Natural killer cell (primary cell): ENCODE results near the gene KIAA0232. TPM values are rescaled to one million over a fixed set of nuclear protein-coding genes. Genes with fewer than 3 reads are reported as not detected.

ENCODE experiments used
- ATAC-seq, 3 donors: fragments of 150-1000 bp in 2 of 3; fragments of 200-7000 bp in 1 of 3; cut with Tn5 transposase; 1 replicate in 1 of 3; 2 replicates in 2 of 3; pipeline ENCODE4 v1.10.0; 2021; ENCODE audit warnings: mild to moderate bottlenecking in 2 of 3, moderate library complexity in 2 of 3
- DNase-seq, 2 donors: peaks; one replicate each; pipeline versions ENCODE4 v3.0.0 to v3.0.0-alpha.2; 2013 to 2021; ENCODE audit warnings: mixed read lengths in 1 of 2
- H3K27ac ChIP-seq: one replicate; pipeline ENCODE4 v1.5.1; 2013; ENCODE audit warnings: mild to moderate bottlenecking, low read length
- H3K27me3 ChIP-seq: one replicate; pipeline ENCODE4 v1.6.1; 2013; ENCODE audit warnings: low read length; ENCODE audit not compliant: control insufficient read depth, insufficient read depth
- H3K36me3 ChIP-seq: one replicate; pipeline ENCODE4 v1.6.1; 2013; ENCODE audit warnings: low read length; ENCODE audit not compliant: control insufficient read depth, insufficient read depth
- H3K4me1 ChIP-seq: one replicate; pipeline ENCODE4 v1.6.1; 2013; ENCODE audit warnings: low read length; ENCODE audit not compliant: control insufficient read depth, insufficient read depth
- H3K4me3 ChIP-seq: one replicate; pipeline ENCODE4 v1.5.1; 2013; ENCODE audit warnings: low read length
- H3K9me3 ChIP-seq: one replicate; pipeline ENCODE4 v1.6.1; 2013; ENCODE audit warnings: low read length; ENCODE audit not compliant: control insufficient read depth, insufficient read depth
- H3K27ac Mint-ChIP-seq, 2 donors: one replicate each; pipeline ENCODE4 v1.8.0; 2022; ENCODE audit warnings: mild to moderate bottlenecking in 2 of 2, mixed read lengths in 2 of 2, moderate library complexity in 1 of 2
- H3K27me3 Mint-ChIP-seq, 2 donors: one replicate each; pipeline ENCODE4 v1.8.0; 2022; ENCODE audit warnings: low read depth in 2 of 2, mixed read lengths in 2 of 2
- H3K36me3 Mint-ChIP-seq: one replicate; pipeline ENCODE4 v1.8.0; 2022; ENCODE audit warnings: mixed read lengths
- H3K4me1 Mint-ChIP-seq, 2 donors: one replicate each; pipeline ENCODE4 v1.8.0; 2022; ENCODE audit warnings: mixed read lengths in 2 of 2
- H3K4me3 Mint-ChIP-seq: one replicate; pipeline ENCODE4 v1.8.0; 2022; ENCODE audit warnings: mild to moderate bottlenecking, moderate library complexity, mixed read lengths
- H3K9me3 Mint-ChIP-seq, 2 donors: one replicate each; pipeline ENCODE4 v1.8.0; 2022; ENCODE audit warnings: mixed read lengths in 2 of 2
- WGBS: methylation state at CpG from one replicate; pipeline ENCODE4 v1.1.7; 2013; ENCODE audit warnings: missing lambda C conversion rate; ENCODE audit not compliant: insufficient coverage; 5-methylcytosine and 5-hydroxymethylcytosine counted together
- intact Hi-C: fragments of 100-400 bp; cut with micrococcal nuclease; formaldehyde crosslinking; loops from one replicate; pipeline ENCODE4 v1.14.2; 2022
- total RNA-seq, 4 donors: library from RNA; stranded (reverse); fragments of 120-200 nt in 1 of 4; gene quantifications; one replicate each; pipeline versions ENCODE4 v1.2.3 to v1.2.4, GENCODE V29; 2013 to 2022
- TF ChIP-seq, protein P1 (sequence below): fragments of 200-600 bp; IDR thresholded peaks from one replicate; pipeline ENCODE4 v1.8.0; 2022; ENCODE audit warnings: antibody characterized with exemption

Gene KIAA0232
- total RNA-seq, 3 donors from 2014 or later (not counting 1 experiment from before 2014, with no cell fraction given), result 24.7 to 30.3 (median 28.6) TPM

GRCh38 chr4:6851431-6851830, 68.9 kb downstream of the KIAA0232 start:
- H3K4me3 ChIP-seq, result no peak overlapping the region
- Mint-ChIP-seq H3K4me1 (peaks cover 54 to 56% of the 10 kb centered on the region in 2 donors), H3K36me3 (peaks cover 9% of the 10 kb centered on the region), H3K27me3 (no peaks in the 10 kb centered on the region), H3K4me3 (no peak overlapping the region), H3K27ac (no peak overlapping the region), H3K9me3 (no peaks in the 10 kb centered on the region)
- H3K9me3 ChIP-seq, result no peaks in the 10 kb centered on the region
- no peak for ATAC-seq
- 96% methylated on average over 4 of the region's 5 CpGs for WGBS
- H3K27ac ChIP-seq, result no peak overlapping the region
- H3K4me1 ChIP-seq, result peaks cover 8% of the 10 kb centered on the region
- H3K27me3 ChIP-seq, result no peaks in the 10 kb centered on the region
- no peak for DNase-seq
- H3K36me3 ChIP-seq, result peaks cover 11% of the 10 kb centered on the region
- intact Hi-C loops, result loop anchor here (5.0 kb wide), 1 partner anchor 44 kb away; no protein-coding TSS in a partner anchor
- TF ChIP-seq, protein P1, sequence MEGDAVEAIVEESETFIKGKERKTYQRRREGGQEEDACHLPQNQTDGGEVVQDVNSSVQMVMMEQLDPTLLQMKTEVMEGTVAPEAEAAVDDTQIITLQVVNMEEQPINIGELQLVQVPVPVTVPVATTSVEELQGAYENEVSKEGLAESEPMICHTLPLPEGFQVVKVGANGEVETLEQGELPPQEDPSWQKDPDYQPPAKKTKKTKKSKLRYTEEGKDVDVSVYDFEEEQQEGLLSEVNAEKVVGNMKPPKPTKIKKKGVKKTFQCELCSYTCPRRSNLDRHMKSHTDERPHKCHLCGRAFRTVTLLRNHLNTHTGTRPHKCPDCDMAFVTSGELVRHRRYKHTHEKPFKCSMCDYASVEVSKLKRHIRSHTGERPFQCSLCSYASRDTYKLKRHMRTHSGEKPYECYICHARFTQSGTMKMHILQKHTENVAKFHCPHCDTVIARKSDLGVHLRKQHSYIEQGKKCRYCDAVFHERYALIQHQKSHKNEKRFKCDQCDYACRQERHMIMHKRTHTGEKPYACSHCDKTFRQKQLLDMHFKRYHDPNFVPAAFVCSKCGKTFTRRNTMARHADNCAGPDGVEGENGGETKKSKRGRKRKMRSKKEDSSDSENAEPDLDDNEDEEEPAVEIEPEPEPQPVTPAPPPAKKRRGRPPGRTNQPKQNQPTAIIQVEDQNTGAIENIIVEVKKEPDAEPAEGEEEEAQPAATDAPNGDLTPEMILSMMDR, result no peak

DNA sequence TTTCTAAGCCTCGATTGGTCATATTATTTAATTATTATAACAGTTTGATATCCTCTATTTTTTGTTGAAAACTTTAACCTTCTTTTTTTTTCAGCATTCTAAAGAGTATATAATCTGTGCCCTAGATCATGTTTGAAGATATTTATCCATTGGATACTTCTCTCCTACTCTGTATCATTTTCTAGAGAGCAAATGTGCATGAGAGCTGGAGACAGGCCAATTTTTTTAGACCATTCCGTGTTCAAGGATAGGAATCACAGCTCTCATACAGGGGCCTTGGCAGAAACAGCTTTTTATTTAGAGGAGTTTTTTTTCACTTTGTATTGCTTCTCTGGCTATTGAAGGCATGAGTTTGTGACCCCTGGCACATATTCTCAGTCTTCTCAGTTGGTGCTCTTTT, 69.4 kb downstream of the KIAA0232 start:
- Histone ChIP-seq H3K9me3 (no peaks in the 10 kb centered on the region), H3K36me3 (peaks cover 11% of the 10 kb centered on the region), H3K27me3 (no peaks in the 10 kb centered on the region), H3K4me3 (no peak overlapping the region), H3K4me1 (peaks cover 8% of the 10 kb centered on the region), H3K27ac (no peak overlapping the region)
- intact Hi-C loops, result loop anchor here (5.0 kb wide), 1 partner anchor 45 kb away; no protein-coding TSS in a partner anchor
- Mint-ChIP-seq H3K4me3 (no peak overlapping the region), H3K27me3 (no peaks in the 10 kb centered on the region), H3K4me1 (peaks cover 52 to 54% of the 10 kb centered on the region in 2 donors), H3K27ac (no peak overlapping the region), H3K36me3 (peaks cover 9% of the 10 kb centered on the region), H3K9me3 (no peaks in the 10 kb centered on the region)
- DNase-seq, result no peak
- ATAC-seq, result no peak
- TF ChIP-seq, protein P1, result no peak
- WGBS, result 100% methylated on average over 1 of the region's 2 CpGs

DNA sequence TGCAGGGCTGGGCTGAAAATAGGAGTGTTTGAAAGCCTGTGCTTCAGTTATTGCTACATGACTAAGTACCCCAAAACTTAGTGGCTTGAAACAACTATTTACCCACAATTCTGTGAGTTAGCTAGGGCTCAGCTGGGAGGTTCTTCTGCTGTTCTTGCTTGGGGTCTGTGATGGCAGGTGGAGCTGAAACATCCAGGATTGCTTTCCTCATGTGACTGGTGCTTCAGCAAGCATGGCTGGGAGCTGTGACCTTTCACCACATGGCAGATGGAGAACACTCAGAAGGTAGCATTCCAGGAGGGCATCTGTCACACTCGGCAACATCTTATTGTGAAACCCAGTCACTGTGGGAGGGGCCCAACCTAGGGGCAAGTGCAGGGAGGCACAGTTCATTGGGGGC, 70.1 kb downstream of the KIAA0232 start:
- H3K27ac Mint-ChIP-seq, result peak overlapping the region; percentile 14 to 51
- intact Hi-C loops, result loop anchor here (5.0 kb wide), 1 partner anchor 45 kb away; no protein-coding TSS in a partner anchor

More for the DNA sequence above, 70.1 kb downstream of the KIAA0232 start:
- H3K27me3 ChIP-seq, result no peaks in the 10 kb centered on the region
- Mint-ChIP-seq H3K36me3 (peaks cover 9% of the 10 kb centered on the region), H3K4me1 (peaks cover 52 to 54% of the 10 kb centered on the region in 2 donors), H3K27me3 (no peaks in the 10 kb centered on the region), H3K4me3 (no peak overlapping the region), H3K9me3 (no peaks in the 10 kb centered on the region)
- H3K36me3 ChIP-seq, result peaks cover 16% of the 10 kb centered on the region
- ATAC-seq (no peak), DNase-seq (no peak)
- H3K9me3 ChIP-seq, result no peaks in the 10 kb centered on the region
- TF ChIP-seq, protein P1, result no peak
- 100% methylated on average over 1 of the region's 1 CpG for WGBS
- no peak overlapping the region for H3K27ac ChIP-seq
- peaks cover 8% of the 10 kb centered on the region for H3K4me1 ChIP-seq
- H3K4me3 ChIP-seq, result no peak overlapping the region
